WI38 (cell line): ENCODE results near the gene TUBA1A.
"Not testable (repeated sequence)": the region's sequence is repeated elsewhere in the genome, so short reads cannot be mapped to it uniquely, and the experiment has no call there.

Experiments used
- H3K4me3 ChIP-seq: 2 replicates; pipeline ENCODE4 v1.5.1; 2011; ENCODE audit warnings: low read depth, mild to moderate bottlenecking, control low read depth, low read length
- TF ChIP-seq, protein P1 (sequence below): IDR thresholded peaks from 2 replicates; pipeline ENCODE4 v1.5.1; 2012; ENCODE audit warnings: low read depth, mild to moderate bottlenecking, control low read depth, low read length

TUBA1A gene

DNA sequence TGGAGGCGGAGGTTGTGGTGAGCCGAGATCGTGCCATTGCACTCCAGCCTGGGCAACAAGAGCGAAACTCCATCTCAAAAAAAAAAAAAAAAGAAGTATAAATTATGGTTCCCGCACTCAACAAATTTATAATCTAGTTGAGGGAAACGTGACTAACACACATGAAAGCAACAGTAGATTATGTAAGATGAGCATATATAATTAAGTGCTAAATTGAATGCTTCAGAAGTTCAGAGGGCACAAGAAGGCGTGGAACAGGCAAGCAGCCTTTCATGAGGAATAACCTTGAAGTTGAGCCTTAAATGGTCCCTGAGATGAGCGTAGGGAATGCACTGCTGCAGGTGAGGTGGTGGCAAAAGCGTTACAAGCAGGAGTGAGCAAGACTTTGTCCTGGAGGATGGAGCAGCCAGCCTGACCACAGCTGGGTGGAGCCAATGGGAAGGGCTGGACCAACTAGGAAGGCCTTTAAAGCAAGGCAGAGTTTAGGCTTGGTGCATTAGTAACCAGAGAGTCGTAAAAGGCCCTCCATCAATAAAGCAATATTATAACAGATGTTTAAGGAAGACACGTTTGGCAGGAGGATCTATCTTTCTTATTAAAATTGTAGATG, 30.6 kb upstream of the TUBA1A start:
- H3K4me3 ChIP-seq = no peak overlapping the region
- TF ChIP-seq, protein P1, sequence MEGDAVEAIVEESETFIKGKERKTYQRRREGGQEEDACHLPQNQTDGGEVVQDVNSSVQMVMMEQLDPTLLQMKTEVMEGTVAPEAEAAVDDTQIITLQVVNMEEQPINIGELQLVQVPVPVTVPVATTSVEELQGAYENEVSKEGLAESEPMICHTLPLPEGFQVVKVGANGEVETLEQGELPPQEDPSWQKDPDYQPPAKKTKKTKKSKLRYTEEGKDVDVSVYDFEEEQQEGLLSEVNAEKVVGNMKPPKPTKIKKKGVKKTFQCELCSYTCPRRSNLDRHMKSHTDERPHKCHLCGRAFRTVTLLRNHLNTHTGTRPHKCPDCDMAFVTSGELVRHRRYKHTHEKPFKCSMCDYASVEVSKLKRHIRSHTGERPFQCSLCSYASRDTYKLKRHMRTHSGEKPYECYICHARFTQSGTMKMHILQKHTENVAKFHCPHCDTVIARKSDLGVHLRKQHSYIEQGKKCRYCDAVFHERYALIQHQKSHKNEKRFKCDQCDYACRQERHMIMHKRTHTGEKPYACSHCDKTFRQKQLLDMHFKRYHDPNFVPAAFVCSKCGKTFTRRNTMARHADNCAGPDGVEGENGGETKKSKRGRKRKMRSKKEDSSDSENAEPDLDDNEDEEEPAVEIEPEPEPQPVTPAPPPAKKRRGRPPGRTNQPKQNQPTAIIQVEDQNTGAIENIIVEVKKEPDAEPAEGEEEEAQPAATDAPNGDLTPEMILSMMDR = no peak

DNA sequence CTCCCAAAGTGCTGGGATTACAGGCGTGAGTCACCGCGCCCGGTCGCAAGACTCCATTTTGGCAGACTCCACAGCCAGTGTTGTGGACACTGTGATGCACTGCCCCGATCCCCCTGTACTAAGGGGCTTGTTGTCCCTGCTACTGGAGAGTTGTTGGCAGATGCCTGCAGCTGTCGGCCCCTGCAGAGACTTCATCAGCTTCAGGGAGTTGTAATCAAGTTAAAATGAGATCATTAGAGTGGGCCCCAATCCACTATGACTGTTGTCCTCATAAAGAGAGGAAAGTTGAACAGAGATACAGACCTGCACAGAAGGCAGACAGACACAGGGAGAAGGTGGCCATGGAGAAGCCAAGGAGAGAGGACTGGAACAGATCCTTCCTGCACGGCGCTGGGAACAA, 23.7 kb upstream of the TUBA1A start:
- TF ChIP-seq, protein P1 = no peak
- no peak overlapping the region for H3K4me3 ChIP-seq

DNA sequence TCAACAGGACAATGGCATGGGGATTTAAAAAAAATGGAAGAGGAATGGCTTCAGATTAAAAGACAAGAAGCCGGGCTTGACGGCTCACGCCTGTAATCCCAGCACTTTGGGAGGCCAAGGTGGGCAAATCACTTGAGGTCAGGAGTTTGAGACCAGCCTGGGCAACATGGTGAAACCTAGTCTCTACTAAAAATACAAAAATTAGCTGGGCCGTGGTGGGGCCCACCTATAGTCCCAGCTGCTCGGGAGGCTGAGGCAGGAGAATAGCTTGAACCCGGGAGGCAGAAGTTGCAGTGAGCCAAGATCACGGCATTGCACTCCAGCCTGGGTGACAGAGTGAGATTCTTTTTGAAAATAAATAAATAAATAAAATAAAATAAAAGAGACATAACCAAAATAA, 21.8 kb upstream of the TUBA1A start:
- H3K4me3 ChIP-seq = not testable (repeated sequence)

DNA sequence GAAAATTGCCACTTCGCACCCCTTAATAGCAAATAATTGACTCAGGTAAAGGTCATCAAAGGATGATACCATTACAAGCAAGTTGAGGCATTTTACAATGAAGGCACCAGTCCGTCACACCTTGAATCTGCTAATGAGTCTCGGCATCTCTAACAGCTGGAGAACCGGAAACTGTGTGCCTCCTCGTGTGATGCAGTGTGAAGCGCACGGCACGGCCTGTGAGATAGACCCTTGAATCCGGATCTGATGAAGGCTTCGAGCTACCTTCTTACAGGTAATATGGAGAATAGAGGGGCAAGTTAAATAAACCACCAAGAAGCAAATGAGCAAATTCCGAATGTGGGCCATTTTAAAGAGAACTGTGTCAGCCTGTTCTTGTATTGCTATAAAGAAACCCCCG, 19.8 kb upstream of the TUBA1A start:
- TF ChIP-seq, protein P1 = no peak
- H3K4me3 ChIP-seq = no peak overlapping the region

DNA sequence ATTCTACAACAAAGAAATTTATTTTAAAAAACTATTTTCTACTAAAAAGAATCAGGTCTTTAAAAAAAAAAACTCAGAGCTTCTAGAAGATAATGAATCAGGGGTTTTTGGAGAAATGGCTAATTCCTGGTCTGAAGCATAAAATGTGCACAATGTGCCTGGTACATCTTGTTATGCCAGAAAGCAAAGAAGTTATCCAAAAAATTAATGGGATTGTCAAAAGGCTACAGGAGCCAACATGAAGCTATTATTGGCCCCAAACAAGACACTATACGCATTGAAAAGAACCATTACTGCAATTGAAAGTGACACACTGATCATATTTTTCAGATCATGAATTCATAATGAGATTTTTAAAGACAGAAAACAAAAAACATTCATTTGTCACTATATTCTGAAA, 19.3 kb upstream of the TUBA1A start:
- TF ChIP-seq, protein P1 = no peak
- no peak overlapping the region for H3K4me3 ChIP-seq

DNA sequence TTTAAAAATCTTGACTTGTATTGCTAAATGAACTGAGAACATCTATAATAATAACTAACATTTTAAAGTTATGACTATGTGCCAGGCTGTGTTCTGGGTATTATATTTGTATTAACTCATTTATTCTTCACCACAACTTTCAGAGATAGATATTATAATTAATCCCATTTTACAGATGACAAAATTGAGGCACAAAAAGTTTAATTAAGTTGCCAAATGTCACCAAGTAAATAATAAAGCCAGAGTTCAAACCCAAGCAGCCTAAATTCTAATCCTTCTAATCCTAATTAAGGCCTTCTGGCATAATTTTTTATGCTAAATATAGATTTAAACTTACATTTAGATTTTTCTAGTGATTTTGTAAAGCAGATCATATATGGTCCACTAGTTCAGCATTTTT, 17.5 kb upstream of the TUBA1A start:
- no peak overlapping the region for H3K4me3 ChIP-seq
- TF ChIP-seq, protein P1 = no peak

DNA sequence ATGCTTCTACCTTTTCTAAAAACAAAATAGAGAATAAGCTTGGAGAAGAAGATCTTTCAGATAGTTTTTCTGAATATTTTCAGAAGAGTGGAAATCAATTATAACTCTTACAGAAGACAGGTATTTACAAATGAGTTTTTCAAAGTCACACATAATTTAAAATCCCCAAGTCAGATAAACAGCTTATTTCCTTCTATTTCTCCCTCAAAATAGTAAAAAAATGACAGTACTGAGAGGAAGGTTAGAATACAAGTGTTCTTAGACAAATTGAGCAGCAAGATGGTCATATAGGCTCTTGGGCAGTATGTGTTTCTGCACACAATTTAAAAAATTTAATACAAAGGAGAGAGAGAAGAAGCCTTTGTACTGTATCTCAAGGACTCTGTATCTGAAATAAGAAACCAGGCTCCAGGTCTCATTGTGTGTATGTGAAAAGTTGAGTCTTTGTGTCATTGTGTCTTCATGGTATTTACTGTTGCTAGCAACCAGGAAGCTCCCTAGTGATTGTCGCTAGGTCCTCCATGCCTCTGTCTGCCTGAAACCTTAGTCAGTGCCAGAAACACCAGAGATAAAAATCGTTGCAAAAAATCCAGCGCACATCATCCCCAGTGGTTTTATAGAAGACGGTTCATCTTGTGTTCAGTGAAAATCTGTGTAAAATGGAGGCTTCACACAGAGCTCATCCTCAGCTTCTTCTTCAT, 12.9 kb upstream of the TUBA1A start:
- TF ChIP-seq, protein P1 = no peak
- H3K4me3 ChIP-seq = no peak overlapping the region
